Fibroblast of mammary gland (primary cell): ENCODE results near the gene HSP90AB1.
A peak's percentile ranks its signal among the peaks of the same experiment; 100 is the strongest.

Source experiments
- DNase-seq: peaks from one replicate; pipeline ENCODE4 v3.0.0-alpha.2; 2010; ENCODE audit warnings: low read depth
- H3K4me3 ChIP-seq: 2 replicates; pipeline ENCODE4 v1.5.1; 2011; ENCODE audit warnings: low read depth, mild to moderate bottlenecking, low read length, moderate library complexity; ENCODE audit not compliant: control insufficient read depth
- CTCF ChIP-seq: conservative IDR thresholded peaks from 2 replicates; pipeline ENCODE4 v1.5.1; 2011; ENCODE audit warnings: low read depth, low read length, inconsistent platforms; ENCODE audit not compliant: control insufficient read depth, insufficient read depth

The HSP90AB1 gene

GRCh38 chr6:44235891-44236516 lies 10.9 kb upstream of the HSP90AB1 start:
- no peak overlapping the region for H3K4me3 ChIP-seq
- TF ChIP-seq CTCF, result no peak
- no peak for DNase-seq

GRCh38 chr6:44237021-44237812 lies 9.7 kb upstream of the HSP90AB1 start:
- TF ChIP-seq CTCF, result no peak
- DNase-seq, result peak; percentile 97
- H3K4me3 ChIP-seq, result peak overlapping the region; percentile 61

GRCh38 chr6:44237813-44238433 lies 9.0 kb upstream of the HSP90AB1 start:
- H3K4me3 ChIP-seq, result peak overlapping the region; percentile 61
- peak; percentile 53 for DNase-seq
- TF ChIP-seq CTCF, result peak; percentile 58

- TF ChIP-seq CTCF, result no peak
- no peak for DNase-seq
- H3K4me3 ChIP-seq, result no peak overlapping the region
Observed at GRCh38 chr6:44238687-44239350, 8.1 kb upstream of the HSP90AB1 start.

GRCh38 chr6:44243345-44243744 lies 3.6 kb upstream of the HSP90AB1 start:
- DNase-seq, result no peak
- no peak overlapping the region for H3K4me3 ChIP-seq
- TF ChIP-seq CTCF, result no peak

GRCh38 chr6:44245391-44245911 lies 1.4 kb upstream of the HSP90AB1 start:
- peak overlapping the region; percentile 100 for H3K4me3 ChIP-seq
- no peak for TF ChIP-seq CTCF
- DNase-seq, result no peak
